Retinal pigment epithelial cell (primary cell): ENCODE results near the gene ADD1.
A peak's percentile ranks its signal among the peaks of the same experiment; 100 is the strongest.

Experiments
- DNase-seq: peaks from one replicate; pipeline ENCODE4 v3.0.0-alpha.2; 2010; ENCODE audit warnings: low read depth
- H3K4me3 ChIP-seq: 2 replicates; pipeline ENCODE4 v1.5.1; 2011; ENCODE audit warnings: mild to moderate bottlenecking, low read length, control low read depth, moderate library complexity
- TF ChIP-seq, protein P1 (sequence below): conservative IDR thresholded peaks from 2 replicates; pipeline ENCODE4 v1.5.1; 2011; ENCODE audit warnings: low read depth, low read length, control low read depth, inconsistent platforms

Gene ADD1

DNA sequence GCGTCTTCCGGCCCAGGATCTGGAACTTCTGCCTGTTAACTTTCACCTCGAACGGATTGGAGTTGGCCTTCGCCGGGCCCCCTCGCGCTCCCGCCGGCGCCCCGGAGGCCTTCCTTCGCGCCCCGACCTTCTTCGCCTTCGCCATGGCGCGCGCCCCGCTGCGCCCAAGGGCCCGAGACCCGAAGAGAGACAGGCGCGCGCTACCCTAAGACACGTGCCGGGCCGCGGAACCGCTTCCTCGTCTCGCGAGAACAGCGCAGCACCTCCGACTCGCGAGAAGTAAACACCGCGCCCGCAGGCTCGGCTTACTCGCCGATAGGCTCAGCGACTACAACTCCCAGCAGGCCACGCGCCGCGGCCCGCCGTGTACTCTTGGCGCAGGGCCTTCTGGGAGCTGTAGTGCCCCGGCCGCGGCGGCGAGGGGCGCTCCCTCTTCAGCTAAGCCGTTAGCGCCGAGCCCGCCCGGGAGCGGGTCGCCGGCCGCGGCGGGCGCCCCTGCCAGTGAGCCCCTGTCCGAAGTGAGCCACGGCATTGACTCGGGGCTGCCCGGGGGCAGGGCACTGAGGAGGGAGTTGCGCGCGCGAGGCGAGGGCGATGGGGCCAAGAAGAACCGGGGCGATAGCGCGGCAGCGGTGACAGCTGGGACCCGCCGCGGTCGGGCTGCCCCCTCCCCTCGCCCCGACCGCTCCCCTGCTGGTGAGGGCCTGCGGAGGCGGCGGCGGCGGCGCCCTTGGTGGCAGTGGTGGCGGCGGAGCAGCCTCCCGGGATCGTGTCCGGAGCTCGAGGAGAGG lies 119.7 kb downstream of the ADD1 start, which contains the start of the genes GRK4 and NOP14:
Gene GRK4 (plus strand): TSS at position 397 of the 791 bp plus-strand sequence. CDS start 500 bp downstream, outside the sequence.
Gene NOP14 (minus strand): TSS at position 232 of the 791 bp plus-strand sequence. CDS start 87 bp downstream, at position 145.
- DNase-seq, result peak; percentile 93
- TF ChIP-seq, protein P1, sequence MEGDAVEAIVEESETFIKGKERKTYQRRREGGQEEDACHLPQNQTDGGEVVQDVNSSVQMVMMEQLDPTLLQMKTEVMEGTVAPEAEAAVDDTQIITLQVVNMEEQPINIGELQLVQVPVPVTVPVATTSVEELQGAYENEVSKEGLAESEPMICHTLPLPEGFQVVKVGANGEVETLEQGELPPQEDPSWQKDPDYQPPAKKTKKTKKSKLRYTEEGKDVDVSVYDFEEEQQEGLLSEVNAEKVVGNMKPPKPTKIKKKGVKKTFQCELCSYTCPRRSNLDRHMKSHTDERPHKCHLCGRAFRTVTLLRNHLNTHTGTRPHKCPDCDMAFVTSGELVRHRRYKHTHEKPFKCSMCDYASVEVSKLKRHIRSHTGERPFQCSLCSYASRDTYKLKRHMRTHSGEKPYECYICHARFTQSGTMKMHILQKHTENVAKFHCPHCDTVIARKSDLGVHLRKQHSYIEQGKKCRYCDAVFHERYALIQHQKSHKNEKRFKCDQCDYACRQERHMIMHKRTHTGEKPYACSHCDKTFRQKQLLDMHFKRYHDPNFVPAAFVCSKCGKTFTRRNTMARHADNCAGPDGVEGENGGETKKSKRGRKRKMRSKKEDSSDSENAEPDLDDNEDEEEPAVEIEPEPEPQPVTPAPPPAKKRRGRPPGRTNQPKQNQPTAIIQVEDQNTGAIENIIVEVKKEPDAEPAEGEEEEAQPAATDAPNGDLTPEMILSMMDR, result peak; percentile 25
- H3K4me3 ChIP-seq, result peak within 1 kb of the TSS; percentile 86

DNA sequence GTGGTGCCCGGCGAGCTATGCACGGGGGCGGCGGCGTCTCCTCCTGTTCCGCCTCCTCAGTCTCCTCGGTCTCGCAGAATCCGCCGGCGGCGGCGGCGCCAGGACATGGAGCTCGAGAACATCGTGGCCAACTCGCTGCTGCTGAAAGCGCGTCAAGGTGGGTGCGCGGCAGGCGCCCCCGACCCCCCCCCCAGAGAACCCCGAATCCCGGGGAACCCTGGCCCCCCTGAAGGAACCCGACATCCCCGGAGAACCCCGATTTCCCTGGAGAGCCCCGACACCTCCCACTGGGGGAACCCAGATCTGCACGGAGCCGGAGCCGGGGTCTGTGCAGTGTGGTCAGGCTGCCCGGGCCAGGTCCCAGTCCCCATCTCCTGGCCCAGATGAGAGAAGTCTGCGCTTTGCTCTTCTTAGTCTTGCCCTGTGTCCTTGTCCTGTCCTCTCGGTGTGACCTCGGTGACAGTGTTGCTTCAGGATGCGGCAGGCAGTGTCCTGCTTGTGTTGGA lies 120.4 kb downstream of the ADD1 start:
- peak overlapping the region; percentile 73 for H3K4me3 ChIP-seq
- TF ChIP-seq, protein P1, result no peak
- no peak for DNase-seq

DNA sequence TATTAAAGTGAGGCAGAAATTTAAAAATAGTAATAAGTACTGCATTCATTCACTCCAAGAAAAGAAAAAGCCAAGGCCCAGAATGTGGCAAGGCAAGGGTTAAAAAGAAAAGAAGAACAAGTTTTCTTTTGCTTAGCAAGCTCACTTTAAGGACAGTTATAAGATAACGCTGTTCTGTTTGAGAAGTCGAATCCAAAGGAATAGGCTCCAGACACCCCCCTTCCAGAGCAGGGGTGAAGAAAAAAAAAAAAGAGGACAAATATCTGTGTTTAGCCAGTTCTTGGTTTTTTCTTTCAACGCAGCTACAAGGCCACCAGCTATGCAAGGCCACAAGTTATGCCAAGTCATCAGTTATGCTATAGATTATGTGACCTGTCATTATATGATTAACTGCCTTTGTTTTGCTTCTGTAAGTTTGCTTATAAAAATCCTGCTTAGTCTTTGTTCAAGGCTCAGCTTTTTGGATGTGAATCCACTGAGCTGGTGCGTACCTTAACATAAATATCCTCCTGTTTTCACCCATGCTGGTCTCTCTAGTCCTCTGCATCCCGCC lies 121.1 kb downstream of the ADD1 start:
- no peak for DNase-seq
- TF ChIP-seq, protein P1, result no peak
- peak overlapping the region; percentile 73 for H3K4me3 ChIP-seq

DNA sequence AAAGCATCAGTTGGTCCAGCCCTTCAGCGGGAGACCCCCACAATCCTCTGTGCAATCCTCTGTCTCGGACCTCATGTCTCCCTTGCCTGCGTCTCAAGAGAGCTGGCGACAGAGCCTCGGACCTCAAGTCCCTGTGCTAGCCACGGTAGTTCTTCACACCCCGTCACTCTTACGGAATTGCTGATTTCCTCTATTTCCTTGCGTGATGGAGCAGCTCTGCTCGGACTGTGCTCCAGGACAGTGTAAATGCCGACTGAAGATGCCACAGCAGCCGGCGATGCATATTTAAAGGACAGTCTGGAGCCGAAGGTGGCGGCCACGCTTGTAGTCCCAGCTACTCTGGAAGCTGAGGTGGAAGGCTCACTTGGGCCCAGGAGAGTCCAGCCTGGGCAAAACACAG lies 121.6 kb downstream of the ADD1 start:
- TF ChIP-seq, protein P1, result no peak
- H3K4me3 ChIP-seq, result no peak overlapping the region
- DNase-seq, result no peak

DNA sequence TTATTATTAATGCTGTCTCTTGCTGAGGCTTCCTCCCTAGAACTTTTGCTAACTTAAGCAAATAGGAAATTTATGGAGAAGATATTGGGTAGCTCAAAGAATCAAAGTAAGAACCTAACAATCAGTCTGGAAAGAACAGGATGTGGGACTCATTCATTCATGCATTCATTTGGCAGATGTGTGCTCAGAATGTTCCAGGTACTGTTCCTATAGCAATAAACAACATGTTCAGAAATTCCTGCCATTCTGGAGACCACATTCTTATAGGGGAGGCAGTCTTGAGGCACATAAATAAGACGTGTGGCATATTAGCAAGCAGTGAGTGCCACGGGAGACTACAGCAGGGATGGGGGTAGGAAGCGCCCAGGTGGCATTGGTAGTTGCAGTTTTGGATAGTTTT lies 124.7 kb downstream of the ADD1 start:
- peak; percentile 38 for DNase-seq
- TF ChIP-seq, protein P1, result no peak
- H3K4me3 ChIP-seq, result no peak overlapping the region

DNA sequence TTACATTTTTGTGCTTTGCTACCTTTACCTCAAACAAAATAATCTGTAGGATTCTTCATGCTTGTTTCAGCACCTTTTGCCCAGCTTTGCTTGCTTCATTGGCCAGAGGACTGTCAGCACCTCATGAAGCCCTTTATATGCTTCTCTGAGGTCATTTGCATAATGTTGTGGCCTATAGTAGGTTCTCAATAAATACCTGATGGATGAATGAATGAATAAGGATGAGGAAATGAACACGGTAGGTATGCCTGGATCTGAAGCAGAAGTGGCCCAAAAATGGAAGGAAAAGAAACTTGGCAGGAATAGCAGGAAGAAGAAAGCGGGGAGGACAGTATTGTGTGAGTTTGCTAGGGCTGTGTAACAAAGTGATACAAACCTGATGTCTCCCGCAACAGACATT lies 127.6 kb downstream of the ADD1 start:
- DNase-seq, result no peak
- H3K4me3 ChIP-seq, result no peak overlapping the region
- TF ChIP-seq, protein P1, result no peak
